Activated B cell treated with CpG ODN at 0.5 μM for 24 hours (primary cell): ENCODE data around the gene CSMD2. TPM values are rescaled to one million over a fixed set of nuclear protein-coding genes. Genes with fewer than 3 reads are reported as not detected.

Source experiments
- ATAC-seq: fragments of 200-7000 bp; cut with Tn5 transposase; one replicate; pipeline ENCODE4 v1.10.0; 2021; ENCODE audit warnings: low read depth, mild to moderate bottlenecking, moderate library complexity
- CTCF ChIA-PET: fragments of 350-600 bp; sonication (Branson Sonifier 250); formaldehyde crosslinking; loops from one replicate; lab custom pipeline; 2021; ENCODE audit warnings: antibody characterized with exemption; lab: Charles Lee
- POLR2A ChIA-PET: fragments of 350-600 bp; sonication (Branson Sonifier 250); formaldehyde crosslinking; loops from one replicate; lab custom pipeline; 2021; ENCODE audit warnings: antibody characterized with exemption; lab: Charles Lee
- DNase-seq: peaks from one replicate; pipeline ENCODE4 v3.0.0; 2022
- H3K27ac Mint-ChIP-seq: one replicate; pipeline ENCODE4 v1.8.0; 2020; ENCODE audit warnings: mixed read lengths
- H3K27me3 Mint-ChIP-seq: one replicate; pipeline ENCODE4 v1.8.0; 2021; ENCODE audit warnings: mixed read lengths
- H3K36me3 Mint-ChIP-seq: one replicate; pipeline ENCODE4 v1.8.0; 2021; ENCODE audit warnings: low read depth, mixed read lengths
- H3K4me1 Mint-ChIP-seq: one replicate; pipeline ENCODE4 v1.8.0; 2021; ENCODE audit warnings: mixed read lengths
- H3K4me3 Mint-ChIP-seq: one replicate; pipeline ENCODE4 v1.8.0; 2020; ENCODE audit warnings: mild to moderate bottlenecking, mixed read lengths
- H3K9me3 Mint-ChIP-seq: one replicate; pipeline ENCODE4 v1.8.0; 2020; ENCODE audit warnings: mixed read lengths
- intact Hi-C: fragments of 100-400 bp; cut with micrococcal nuclease; formaldehyde crosslinking; loops from one replicate; pipeline ENCODE4 v1.15.1; 2024
- total RNA-seq: library from RNA; stranded (reverse); gene quantifications from 2 replicates; pipeline ENCODE4 v1.2.3, GENCODE V29; 2022
- TF ChIP-seq, protein P1 (sequence below): fragments of 200-600 bp; IDR thresholded peaks from one replicate; pipeline ENCODE4 v1.8.0; 2022; ENCODE audit warnings: antibody characterized with exemption, mild to moderate bottlenecking

Gene CSMD2
- total RNA-seq, 1 donor from 2014 or later: not detected

- POLR2A ChIA-PET: no interaction called here
- ATAC-seq: no peak
- Mint-ChIP-seq H3K27me3 (peaks cover 11% of the 10 kb centered on the region), H3K4me3 (no peak overlapping the region), H3K27ac (no peak overlapping the region), H3K4me1 (no peaks in the 10 kb centered on the region), H3K36me3 (no peaks in the 10 kb centered on the region), H3K9me3 (no peaks in the 10 kb centered on the region)
- CTCF ChIA-PET: no interaction called here
- DNase-seq: no peak
- intact Hi-C loops: no loop called here
- TF ChIP-seq, protein P1, sequence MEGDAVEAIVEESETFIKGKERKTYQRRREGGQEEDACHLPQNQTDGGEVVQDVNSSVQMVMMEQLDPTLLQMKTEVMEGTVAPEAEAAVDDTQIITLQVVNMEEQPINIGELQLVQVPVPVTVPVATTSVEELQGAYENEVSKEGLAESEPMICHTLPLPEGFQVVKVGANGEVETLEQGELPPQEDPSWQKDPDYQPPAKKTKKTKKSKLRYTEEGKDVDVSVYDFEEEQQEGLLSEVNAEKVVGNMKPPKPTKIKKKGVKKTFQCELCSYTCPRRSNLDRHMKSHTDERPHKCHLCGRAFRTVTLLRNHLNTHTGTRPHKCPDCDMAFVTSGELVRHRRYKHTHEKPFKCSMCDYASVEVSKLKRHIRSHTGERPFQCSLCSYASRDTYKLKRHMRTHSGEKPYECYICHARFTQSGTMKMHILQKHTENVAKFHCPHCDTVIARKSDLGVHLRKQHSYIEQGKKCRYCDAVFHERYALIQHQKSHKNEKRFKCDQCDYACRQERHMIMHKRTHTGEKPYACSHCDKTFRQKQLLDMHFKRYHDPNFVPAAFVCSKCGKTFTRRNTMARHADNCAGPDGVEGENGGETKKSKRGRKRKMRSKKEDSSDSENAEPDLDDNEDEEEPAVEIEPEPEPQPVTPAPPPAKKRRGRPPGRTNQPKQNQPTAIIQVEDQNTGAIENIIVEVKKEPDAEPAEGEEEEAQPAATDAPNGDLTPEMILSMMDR: no peak
These were observed 396.9 kb downstream of the CSMD2 start for GRCh38 chr1:33768106-33768505.

DNA sequence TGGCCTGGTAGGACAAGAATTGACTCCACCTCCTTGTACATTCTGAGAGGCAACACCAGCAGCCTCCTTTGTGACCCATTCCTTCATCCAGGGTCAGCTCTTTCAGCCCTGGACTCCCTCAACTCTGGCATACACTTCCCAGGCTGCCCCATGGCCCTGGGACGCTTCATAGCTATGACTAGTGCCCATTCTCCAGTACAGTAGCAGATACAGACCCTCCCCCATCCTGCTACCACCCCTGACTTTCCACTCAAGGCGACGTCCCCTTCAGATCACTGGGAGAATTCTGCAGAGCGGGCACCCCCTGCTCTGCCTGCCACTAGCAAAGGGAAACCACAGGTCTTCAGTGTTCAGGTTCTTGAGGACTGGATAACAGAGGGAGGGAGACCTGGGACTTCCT is 400.9 kb downstream of the CSMD2 start:
- ChIA-PET POLR2A (no interaction called here), CTCF (no interaction called here)
- ATAC-seq: no peak
- Mint-ChIP-seq H3K9me3 (no peaks in the 10 kb centered on the region), H3K27me3 (peaks cover 5% of the 10 kb centered on the region), H3K4me1 (no peaks in the 10 kb centered on the region), H3K4me3 (no peak overlapping the region), H3K36me3 (no peaks in the 10 kb centered on the region), H3K27ac (no peak overlapping the region)
- TF ChIP-seq, protein P1: no peak
- DNase-seq: no peak
- intact Hi-C loops: no loop called here

- DNase-seq: no peak
- ChIA-PET POLR2A (no interaction called here), CTCF (no interaction called here)
- intact Hi-C loops: no loop called here
- TF ChIP-seq, protein P1: no peak
- Mint-ChIP-seq H3K27me3 (peaks cover 3% of the 10 kb centered on the region), H3K4me3 (no peak overlapping the region), H3K9me3 (peaks cover 2% of the 10 kb centered on the region), H3K4me1 (no peaks in the 10 kb centered on the region), H3K27ac (no peak overlapping the region), H3K36me3 (no peaks in the 10 kb centered on the region)
- ATAC-seq: no peak
These were observed 401.6 kb downstream of the CSMD2 start for GRCh38 chr1:33763406-33763805.

DNA sequence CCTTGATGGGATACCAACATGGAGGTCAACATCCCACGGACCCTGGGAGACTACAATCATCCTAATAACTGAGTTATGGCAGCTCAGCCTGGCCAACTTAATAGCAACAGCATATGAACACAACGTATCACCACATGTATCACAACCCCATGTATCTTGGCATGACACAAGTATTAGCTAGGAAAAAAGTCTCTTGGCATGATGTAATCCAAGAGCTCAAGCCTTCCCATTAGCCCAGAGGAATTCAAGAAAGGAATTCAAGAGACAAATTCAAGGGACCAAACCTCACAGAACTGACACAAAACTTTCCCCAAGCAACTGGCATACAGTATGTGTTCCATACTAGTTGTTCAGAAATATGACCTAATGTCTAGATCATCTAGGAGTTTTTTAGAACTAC is 402.1 kb downstream of the CSMD2 start:
- no peaks in the 10 kb centered on the region for H3K36me3 Mint-ChIP-seq
- ChIA-PET CTCF (no interaction called here), POLR2A (no interaction called here)
- ATAC-seq (no peak), DNase-seq (no peak)
- TF ChIP-seq, protein P1: no peak
- no peak overlapping the region for H3K4me3 Mint-ChIP-seq
- peaks cover 3% of the 10 kb centered on the region for H3K27me3 Mint-ChIP-seq
- peaks cover 2% of the 10 kb centered on the region for H3K9me3 Mint-ChIP-seq
- intact Hi-C loops: no loop called here
- H3K27ac Mint-ChIP-seq: no peak overlapping the region
- no peaks in the 10 kb centered on the region for H3K4me1 Mint-ChIP-seq

DNA sequence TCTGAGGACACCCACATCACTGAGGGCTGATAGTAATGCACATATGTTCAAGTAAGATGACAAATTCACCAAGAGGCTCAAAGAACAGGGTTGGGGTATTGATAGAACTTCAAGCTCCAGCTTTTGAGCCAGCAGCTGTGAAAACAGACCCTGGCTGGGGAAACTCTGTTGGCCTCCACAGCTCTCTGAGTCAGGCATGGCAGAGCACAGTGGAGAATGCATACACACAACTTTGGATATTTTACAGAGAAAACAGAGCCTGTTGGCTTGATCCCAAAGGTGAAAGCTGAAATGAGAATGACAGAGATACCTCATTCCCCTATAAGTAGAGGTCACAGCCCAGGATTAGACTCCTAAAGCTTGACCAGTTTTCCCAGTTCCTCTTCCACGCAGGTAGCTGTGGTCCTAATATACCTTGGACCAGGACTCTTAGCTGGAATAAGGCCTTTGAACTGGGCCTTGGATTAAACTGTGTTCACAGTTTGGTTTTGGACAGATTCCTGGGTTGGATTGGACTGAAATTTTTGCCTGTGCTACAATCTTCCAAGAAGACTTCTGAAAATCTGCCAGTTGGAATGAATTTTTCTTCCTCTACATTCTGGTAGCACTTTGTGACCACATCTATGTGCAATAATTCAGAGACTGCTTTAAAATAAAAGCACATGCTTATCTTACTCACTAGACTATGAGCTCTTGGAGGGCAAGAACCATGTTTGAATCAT is 402.8 kb downstream of the CSMD2 start:
- CTCF ChIA-PET: no interaction called here
- Mint-ChIP-seq H3K9me3 (peaks cover 2% of the 10 kb centered on the region), H3K27me3 (peaks cover 3% of the 10 kb centered on the region), H3K4me3 (no peak overlapping the region), H3K27ac (no peak overlapping the region), H3K36me3 (no peaks in the 10 kb centered on the region), H3K4me1 (no peaks in the 10 kb centered on the region)
- TF ChIP-seq, protein P1: no peak
- intact Hi-C loops: no loop called here
- DNase-seq (no peak), ATAC-seq (no peak)
- POLR2A ChIA-PET: interaction anchor here (0.5 kb wide), 1 partner anchor 727 kb away, joined by 6 read pairs; no protein-coding TSS in a partner anchor
